HG03135 (cell line): ENCODE results near the gene SEMA4C.

Experiments used
- ATAC-seq: cut with Tn5 transposase; IDR thresholded peaks from one replicate; pipeline ENCODE4 v1.9.1; 2021; ENCODE audit warnings: mild to moderate bottlenecking, moderate library complexity; ENCODE audit not compliant: unreplicated experiment

Gene SEMA4C

DNA sequence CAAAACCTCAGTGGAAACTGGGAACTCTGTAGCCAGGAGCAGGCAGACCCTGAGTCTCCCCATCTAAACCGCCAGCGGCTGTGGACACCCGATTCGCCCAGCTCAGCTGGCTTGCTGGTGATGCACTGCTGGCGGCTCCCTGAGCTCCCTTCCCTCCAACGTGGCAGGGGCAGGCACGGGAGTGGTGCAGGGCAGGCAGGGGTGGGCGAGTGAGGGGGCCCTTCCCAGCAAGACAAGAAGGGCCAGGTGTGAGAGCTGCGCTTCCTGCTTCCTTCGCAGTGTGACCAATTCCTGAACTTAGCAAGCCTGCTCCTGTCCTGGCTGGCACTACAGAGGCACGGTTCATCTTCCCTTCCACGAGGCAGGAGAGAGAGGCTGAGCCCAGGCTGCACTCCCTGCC is 12.3 kb upstream of the SEMA4C start:
- ATAC-seq: no peak

DNA sequence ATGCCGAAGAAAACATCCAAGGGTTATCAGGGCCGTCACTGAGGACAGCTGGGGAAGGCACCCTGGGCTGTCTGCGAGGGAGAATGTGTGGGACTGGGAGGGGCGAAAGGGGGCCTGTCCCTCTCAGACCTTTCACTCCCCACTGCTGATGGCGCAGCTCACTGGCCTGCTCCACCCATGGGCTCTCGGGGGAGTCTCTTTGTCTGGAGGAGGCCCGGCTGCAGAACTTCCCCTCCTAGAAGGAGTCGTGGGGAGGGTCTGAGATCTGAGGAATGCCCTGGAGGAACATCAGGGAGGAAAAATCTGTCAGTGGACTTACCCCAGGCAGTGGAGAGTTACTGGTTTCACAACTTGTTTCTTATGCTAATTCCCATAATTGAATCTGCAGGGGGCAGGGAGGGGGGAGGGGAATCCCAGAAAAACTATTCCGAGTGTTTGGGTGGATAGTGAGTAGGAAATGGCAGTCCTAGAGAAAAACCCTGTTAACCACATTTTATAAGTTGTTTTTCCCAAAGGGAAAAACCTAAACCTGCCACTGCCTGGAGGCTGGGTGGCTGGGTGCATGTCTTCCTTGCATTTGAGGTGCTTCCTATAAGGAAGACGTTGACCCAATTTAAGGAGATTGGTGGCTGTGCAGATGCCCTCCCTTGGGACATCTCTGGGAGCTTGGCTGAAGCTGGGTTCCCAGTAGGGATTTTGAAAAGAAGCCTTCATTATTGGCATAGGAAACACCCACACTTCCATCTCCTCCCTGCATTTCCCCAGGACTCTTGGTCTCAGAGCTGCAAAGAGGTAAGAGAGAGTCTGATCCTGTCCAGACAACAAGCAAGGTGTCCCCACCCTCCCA is 11.7 kb upstream of the SEMA4C start:
- no peak for ATAC-seq

DNA sequence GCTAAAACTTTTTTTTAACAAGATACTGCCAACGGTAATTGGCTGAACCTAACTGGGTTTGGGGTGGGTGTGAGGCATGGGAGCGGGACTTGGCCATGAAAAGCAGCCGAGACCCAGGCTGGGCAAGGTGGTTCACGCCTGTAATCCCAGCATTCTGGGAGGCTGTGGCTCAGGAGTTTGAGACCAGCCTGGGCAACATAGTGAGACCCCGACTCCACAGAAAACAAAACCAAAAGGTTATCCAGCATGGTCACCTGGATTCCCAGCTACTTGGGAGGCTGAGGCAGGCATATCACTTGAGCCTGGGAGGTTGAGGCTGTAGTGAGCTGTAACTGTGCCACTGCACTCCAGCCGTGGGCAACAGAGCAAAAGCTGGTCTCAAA is 11.0 kb upstream of the SEMA4C start:
- ATAC-seq: no peak

DNA sequence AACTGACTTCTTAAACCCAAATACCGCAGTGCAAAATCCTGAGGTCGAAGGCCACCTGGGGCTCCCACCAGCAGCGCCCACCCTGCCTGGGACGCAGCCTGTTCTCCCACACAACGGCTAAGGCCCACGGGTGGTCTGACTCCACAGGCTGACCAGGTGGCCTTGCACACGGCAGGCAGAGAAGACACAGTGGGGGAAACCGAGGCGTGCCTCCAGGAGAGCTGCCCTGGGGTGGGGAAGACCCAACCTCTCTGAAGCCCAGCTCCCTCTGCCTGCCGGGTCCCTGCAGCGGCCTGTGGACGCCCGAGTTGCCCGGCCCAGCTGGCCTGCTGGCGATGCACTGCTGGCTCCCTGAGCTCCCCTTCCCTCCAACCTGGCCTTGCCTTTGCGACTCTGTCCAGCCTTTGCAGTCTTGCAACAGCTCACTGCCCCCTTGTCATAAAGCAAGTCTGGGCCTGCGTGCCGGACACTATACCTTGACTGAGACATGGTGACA is 9.7 kb upstream of the SEMA4C start:
- ATAC-seq: no peak

DNA sequence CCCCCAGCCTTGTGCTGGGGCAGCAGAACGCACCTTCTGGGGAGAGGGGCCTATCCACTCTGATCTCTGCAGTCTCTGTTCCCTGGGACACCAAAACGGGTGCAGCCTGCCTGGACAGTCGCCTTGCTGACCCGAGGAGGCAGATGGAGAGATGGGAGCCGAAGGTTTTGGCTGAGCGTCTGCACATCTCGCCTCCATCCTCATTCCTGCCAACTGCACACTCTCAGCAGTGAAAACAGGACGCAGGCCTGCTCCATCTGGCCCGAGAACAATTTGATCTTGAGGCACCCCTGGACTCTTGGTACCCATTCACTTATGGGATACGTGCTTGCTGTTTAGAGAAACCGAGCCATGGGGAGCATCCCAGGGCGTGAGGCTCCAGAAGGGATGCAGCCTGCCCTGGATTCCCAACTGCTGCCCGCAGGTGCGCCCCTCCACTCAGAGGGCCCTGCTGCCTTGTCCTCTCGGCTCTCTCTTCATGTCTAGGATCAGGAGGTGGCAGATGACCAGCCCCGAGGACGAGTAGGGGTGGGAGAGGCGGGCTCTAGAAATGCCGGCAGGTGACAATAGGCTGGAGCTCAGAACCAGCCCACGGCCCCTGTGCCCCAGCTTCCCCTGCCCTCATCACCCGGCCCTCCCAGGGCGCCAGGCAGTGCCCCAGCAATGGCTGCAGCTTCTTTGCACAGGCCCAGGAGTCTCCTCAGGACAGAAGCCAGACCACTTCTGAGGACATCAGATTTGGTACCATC is 9.1 kb upstream of the SEMA4C start:
- ATAC-seq: no peak

DNA sequence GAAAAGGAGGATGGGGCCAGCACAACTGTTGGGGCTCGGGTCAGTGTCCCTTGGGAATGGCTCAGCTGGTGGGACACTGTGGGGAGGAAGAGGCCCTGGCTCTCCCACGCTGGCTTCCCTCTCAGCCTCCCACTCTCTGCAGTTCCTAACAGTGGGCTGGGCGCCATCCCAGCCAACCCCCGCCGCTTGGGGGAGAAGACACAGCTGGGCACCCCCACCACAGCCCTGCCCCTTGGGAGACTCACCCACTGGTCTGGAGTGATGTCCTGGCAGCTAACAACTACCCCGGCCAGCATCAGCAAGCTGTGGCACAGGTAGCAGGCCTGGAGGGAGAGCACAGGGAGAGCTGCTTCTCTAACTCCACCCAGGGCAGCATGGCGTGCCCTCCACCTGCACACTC is 8.3 kb upstream of the SEMA4C start:
- ATAC-seq: no peak

DNA sequence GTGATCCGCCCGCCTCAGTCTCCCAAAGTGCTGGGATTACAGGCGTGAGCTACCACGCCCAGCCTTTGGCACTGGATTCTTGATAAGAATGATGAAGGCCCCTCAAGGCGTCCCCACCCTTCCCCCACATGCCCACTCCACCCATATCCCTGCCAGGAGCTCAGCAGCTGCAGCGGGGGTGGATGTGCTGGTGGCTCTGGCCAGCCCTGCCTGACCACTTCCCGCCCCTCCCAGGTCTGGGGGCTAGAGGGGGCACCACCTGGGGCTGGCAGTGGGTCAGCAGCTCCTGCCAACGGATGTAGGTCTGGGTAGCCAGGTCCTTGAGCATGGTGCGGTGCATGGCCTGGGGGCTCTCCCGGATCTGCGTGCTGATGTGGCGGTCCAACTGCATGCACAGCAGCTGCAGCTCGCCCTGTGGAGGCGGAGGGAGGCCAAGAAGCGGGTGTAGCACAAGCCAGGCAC is 7.8 kb upstream of the SEMA4C start:
- ATAC-seq: no peak

DNA sequence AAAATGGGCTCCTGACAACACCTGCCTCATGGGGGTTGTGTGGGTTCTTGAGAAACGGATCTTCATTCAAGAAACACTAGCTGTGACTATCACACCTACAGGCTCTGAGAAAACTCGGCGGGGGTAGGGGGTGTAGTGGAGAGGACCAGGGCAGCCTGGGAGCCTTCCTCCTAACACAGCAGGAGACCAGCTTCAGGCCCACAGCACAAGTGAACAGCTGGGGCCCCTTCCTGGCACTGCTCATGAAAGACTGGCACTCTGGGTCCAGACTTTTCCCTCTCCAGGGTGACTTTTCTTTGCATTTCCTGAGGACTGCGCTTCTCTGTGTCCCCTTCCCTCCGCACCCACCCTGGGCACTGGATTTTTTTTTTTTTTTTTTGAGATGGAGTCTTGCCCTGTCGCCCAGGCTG is 7.2 kb upstream of the SEMA4C start:
- ATAC-seq: no peak

DNA sequence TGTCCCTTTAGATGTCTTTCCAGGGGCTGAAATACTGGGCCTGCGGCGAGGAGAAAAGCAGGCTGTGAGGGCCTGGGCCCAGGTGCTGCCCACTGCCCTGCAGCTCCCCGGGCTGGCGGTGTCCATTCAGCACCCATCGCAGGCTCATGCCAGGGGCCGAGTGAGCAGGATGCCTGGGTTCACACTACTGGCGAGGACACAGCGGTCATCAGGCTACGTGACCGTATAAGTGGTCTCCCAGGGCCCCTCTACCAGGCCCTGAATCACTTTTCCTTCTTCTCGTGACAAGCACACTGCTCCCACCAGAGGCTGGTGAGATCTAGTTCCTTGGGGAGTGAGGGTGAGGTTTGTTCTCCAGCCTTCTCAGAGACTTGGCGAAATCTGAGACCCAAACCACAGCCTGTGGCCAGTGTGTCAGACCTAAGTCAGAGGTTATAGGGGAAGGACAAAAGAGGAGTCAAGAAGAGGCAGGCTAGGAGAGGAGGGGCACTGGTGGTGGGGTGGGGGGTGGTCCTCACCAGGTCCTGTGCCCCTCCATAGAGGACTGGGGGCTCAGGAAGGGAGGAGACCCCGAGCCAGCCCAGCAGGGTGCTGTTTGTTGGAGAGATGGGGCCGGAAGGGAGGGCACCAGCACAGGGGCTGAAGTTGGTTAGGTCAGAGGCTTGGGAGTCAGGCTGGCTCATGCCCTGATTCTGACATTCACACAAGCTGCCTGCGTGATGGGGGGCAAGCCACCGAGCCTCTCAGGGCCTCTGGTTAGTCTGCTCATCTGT is 6.6 kb upstream of the SEMA4C start:
- no peak for ATAC-seq

DNA sequence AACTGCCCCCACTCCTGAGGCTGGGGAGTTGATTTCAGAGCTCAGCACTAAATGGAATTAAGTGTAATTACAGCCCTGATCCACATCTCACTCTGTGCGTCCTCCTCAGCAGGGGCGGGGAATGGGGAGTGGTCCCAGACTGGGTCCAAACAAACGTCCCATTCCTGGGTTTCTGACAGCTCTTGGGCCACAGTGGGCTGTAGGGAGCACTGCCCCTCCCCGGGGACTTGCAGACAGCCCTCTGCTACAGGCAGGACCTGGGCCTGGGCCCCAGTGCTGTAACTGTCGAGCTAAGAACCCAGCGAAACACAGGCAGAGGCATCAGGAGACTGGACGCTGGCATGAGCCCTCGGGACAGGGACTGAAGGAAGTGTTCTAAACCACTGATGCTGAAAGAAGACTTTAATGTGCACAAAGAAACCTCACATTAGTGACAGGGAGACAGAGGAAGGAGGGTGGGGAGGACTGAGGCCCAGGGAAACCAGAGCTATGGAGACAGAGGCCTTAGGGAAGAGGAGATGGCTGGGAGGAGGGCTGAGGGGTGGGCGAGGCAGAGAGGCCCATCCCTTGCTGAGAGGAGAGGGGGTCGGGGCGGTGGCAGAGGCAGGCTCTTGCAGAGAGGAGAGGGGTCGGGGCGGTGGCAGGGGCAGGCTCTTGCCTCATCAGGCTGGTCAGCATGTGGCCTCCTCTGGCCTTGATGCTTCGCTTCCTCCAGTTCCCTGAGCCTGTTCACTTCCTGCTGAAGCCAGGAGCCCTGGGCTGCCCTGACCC is 5.8 kb upstream of the SEMA4C start:
- ATAC-seq: no peak

DNA sequence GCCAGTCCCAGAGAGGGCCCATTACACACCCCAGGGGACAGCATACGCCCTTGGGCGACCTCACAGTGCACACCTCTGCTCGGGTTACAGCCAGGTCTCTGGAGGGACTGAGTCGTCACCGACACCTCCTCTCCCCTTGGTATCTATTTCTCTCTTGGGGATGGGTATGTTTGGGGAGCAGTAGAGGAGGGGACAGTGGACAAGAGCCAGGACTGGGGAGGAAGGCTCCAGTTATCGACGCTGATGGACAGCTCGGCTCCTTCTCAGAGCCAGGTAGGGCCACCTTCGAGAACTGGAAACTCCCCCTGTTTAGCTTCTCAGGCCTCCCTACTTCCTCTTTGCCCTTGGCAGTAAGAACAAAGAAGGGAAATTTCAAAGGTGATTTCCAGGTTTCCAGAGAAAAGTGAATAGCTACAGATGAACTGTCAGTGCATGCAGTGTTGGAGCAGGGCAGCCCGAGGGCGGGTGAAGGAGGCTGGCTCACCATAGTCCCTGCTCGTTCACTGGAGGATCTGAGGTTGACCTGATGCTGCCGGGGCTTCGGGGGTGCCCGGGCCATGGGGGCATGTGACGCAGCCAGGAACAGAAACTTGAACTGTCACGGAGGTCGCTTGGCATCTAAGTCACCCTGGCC is 4.4 kb upstream of the SEMA4C start:
- ATAC-seq: peak; percentile 36

DNA sequence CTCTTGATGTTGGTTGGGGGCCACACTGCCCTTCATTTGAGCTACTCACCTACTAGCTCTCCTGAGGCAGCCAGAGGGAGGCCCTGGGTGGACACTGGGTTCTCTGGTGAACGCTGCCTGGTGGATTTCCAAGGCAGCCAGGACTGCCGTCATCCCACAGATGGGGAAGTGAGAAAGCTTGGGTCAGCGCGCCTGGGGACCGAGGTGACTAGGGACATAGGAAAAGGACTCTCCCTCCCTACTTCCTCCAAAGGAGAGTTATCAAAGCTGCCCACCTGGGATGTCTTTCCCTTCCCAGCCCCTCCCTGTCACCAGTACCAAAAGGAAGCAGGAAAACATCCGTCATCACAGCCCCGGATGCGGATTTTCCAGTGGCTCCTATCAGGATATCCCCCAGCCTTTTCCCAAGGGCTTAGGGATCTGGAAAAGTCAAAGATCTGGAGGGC is 3.8 kb upstream of the SEMA4C start:
- no peak for ATAC-seq

DNA sequence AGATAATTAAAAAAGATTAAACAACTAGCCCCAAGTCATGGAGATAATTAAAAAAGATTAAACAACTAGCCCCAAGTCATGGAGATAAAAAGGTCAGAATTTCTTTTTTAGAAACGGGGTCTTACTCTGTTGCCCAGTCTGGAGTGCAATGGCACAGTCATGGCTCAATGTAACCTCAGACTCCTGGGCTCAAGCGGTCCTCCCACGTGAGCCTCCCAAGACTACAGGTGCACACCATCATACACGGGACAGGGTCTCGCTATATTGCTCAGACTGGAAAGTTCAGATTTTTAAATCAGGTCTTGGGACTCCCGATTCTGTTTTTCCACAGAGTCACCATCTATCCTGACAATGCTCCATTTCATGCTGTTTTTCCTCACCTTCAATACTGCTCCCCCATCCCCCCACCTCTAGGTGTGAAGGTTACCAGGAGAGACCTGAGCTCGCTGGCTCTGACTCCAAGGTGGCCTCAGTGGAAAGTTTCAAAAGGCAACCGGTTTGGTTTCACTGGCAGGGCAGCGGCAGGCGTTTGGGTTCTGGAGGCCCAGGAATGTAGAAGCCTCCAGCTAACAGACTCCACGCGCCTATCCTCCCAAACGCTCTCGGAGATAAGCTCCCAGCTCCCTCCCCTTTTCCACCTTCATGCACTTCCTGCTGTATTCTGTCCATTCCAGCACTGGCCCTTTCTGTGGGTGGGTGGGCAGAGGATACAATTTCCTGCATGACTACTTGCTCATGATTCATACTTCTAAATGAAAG is 2.9 kb upstream of the SEMA4C start:
- ATAC-seq: no peak

DNA sequence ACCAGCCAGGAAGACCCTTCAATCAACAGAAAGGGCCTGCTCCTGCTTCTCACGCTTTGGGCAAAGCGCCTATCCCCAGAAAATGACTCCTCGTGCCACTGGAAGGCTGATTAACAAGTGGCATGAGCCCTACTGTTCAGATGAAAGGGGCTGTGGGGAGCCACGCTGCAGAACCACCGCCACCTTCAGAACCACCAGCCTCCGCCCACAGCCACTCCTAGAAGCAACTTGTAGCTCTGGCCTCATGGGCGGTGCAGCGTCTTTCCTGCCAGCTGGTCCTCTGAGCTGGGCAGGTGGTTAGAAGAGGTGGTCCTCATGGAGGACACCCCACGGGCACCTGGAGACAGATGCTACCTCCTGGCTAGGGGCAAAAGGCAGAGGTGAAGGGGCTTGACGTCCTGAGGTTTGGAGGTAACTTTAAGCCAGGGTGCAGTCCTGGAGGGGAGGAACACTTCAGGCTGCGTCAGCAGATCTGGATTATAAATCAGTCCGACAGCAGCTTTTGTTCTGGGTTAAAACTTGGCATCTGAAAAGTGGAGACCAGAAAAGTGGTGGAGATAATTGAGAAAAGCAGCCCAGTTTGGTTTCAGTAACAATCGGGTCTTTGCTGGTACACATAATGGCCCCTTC is 861 bp upstream of the SEMA4C start:
- ATAC-seq: no peak

DNA sequence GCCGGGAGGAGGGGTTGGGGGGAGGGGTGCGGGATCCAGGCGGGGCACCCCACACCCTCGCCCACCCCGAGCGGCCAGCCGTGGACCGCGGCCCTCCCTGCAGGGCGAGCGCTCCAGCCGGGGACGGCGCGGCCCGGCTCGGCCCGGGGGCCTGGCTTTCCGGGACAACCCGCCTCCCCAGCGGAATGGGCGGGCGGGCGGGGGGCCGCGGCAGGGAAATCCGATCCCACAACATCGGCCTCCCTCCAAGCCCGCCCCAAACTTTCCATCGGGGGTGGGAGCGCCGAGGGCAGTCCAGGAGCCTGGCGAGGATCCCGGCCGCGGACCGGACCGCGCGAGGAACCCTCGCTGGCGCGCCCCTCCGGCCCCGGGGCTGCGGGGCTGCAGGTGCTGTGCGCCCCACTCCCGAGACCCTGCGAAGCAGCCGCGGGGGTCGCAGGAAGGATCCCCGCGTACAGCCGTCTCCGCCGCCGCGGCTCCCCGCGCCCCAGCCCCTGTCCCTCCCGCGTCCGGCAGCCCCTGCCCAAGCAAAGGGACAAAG is 529 bp downstream of the SEMA4C start:
- peak; percentile 14 for ATAC-seq

DNA sequence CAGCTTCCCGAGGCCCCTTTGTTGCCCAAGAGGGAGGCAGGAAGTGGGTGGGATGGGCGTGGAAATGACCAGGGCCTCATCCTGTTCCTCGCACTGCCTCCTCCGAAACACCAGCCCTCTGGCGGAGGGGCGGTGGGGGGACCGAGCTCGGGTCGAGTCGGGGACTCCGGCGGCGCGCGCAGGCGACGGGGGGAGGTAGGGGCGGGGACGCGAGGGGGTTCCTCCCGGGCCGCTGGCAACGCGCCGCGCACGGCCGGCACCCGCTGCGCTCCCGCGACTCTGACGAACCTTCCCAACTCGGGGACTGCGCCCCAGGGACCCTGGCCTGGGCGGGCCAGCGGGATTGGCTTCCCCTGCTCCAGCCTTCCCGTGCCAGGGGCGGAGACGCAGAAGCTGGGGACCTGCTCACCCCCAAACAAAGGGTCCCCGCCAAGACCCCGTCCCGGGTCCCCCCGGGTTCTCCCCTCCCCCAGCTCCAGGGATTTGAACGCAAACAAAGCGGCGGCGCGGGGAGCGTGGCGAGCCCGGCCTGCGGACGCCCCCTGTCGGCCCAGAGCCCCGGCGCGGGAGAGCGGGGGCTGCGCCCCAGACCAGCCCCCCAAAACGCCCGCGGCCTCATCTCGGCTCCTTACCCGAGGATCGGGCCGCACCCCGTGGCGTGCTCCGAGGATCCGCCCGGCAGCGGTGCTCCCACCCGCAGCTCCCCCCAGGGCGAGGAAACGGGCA is 1.2 kb downstream of the SEMA4C start:
- peak; percentile 36 for ATAC-seq

DNA sequence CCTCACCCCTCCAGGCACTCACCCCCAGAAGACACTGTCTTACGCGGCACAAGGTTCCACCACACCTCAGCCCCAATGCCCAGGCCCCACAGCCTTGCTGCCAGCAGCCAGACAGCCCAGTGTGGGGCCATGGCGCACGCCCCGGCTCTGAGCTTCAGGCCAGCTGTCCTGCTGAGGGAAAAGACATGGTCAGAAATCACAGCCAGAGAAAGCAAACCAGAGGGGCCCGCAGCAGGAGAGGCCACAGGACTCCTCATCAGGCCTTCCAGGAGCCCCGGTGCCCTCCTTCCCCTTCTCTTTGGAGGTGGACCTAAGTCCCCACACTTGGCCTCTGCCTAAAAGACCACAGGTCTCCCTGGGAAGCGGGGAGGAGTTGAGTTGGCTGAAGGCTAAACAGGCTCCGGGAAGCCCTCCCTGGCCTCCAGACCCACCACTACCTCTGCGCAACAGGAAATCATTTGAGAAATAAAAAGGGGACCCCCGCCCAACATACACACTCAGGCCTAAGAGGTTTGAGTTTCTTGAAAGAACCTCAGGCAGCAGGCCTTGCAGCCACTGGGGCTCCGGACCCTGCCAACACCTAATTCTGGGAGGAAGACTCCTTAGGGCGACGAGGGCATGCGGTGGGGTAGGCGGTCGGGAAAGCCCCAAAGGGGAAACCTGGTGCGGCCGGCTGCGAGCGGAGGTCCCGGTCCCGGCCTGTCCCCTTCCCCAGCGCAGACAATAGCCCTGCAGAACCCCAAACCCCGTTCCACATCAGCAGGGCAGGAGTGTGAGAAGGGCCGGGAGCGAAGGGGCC is 1.9 kb downstream of the SEMA4C start:
- peak; percentile 9 for ATAC-seq
